Glomerular visceral epithelial cell (primary cell): ENCODE data around the gene SCO2.

Experiments used
- DNase-seq: peaks from one replicate; pipeline ENCODE4 v3.0.0-alpha.2; 2016; ENCODE audit errors: extremely low spot score

The SCO2 gene

DNA sequence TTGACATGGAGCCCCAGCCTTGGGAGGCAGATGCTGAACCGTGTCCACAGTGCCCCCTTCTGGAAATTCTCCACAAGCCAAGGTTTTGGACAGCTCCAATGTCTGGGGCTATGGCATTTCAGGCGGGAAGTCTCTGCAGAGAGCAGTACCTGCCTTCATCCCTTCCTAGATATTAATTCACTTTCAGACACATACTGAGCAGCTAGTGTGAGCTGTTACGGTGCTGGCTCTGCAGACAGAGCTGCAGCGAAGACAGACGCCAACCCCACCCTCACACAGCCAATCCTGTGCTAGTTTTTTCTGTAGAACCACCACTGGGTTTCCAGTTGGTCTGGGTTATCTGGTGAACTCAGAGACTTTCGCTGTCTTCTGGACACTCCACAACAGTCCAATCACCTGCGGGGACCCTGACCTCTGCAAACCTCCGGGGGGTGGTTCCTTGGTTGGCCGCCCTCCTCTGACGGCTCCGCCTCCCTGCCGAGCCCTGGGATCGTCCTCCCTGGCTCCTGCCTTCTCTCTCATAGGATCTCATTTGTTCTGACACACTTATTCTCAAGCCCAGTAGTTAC, 27.0 kb downstream of the SCO2 start:
- DNase-seq, result peak; percentile 72

DNA sequence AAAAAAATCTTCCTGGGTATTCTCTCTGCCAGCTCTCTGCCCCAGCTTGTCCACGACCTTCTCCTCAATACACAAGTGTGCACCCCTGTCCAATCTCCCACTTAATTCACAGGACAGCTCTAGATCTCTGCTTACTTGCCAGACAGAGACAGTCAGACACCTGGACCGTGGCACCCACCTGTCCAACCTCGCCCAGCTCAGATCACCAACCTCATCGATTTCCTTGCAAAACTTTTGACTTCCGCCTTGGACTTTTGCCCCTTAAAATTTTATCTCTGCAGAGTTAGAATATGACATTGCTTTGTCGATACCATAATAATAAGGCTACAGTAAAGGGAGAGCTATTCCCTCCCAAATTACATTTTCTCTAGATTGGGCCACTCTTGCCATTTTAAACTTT, 28.3 kb downstream of the SCO2 start:
- DNase-seq, result no peak

DNA sequence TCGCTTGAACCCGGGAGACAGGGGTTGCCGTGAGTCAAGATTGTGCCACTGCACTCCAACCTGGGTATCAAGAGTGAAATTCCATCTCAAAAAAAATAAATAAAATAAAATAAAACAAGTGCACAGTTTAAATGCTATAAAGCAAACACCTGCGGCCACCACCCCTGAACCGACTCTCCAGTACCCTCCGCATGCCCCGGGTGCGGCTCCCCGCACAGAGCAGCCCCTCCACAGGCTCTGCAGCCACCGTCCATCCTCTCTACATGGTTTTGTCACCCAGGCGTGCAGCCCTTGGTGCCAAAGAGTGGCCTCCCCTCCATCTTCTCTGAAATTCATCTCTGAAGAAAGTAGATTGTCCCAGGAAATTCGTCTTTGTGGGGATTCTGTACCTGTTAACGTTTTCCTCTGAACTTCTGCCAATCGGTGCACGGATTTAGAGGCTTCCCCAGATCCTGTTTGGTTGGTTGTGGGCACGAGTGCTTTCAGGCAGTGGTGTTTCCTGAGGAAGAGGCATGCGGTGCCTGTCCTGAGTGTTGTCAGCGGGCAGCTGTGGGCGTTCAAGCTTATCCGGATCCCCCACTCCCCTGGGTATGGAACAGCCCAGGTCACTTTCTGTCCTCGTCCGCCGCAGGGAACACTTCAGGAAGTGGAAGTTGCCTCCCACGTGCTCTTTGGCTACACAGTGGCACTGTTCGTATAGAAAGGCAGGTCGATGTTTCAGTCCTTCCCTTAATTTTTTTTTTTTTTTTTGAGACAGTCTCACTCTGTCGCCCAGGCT, 34.7 kb downstream of the SCO2 start:
- no peak for DNase-seq

DNA sequence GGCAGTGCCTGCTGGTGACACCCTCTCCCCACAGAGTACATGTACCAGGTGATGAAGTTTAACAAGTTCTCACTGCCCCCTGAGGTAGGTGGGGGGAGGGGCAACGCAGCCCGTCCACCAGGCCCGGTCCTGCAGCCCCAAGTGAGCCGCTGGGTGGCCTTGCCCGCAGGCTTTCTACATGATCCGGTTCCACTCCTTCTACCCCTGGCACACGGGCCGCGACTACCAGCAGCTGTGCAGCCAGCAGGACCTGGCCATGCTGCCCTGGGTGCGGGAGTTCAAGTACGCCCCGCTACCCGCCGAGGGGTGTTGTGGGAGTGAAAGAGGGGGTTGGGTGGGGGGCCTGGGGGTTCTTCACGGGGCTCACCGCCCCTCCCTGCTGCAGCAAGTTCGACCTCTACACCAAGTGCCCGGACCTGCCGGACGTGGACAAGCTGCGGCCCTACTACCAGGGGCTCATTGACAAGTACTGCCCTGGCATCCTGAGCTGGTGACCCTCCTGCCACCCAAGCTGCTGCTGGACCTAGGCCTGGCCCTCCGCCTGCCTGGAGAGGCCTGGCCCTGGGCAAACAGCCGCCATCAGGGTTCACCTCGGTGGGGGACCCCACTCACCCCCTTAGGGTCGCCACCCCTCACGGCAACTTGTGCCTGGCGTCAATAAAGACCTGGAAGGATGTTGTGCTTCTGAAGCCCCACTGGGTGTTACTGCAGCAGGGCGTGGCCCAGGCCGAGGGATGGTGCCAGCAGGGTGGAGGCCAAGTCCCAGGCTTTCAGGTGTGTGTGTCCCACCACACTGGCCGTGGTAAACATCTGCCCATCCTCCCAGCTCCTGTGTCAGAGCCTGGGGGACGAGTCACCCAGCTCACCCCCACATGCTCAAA, 35.8 kb downstream of the SCO2 start:
- DNase-seq, result no peak

DNA sequence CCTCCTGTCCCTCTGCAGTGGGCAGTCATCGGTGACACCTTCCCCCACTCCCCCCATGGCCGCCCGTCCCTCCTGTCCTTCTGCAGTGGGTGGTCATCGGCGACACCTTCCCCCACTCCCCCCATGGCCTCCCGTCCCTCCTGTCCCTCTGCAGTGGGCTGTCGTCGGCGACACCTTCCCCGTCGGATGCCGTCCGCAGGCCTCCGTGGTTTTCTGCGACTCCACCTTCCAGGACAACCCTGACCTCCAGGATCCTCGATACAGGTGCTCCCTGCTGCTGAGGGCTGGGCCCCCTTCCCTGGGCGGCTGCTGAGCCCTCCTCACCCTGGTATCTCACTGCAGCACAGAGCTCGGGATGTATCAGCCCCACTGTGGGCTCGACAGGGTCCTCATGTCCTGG, 36.5 kb downstream of the SCO2 start:
- DNase-seq, result no peak

DNA sequence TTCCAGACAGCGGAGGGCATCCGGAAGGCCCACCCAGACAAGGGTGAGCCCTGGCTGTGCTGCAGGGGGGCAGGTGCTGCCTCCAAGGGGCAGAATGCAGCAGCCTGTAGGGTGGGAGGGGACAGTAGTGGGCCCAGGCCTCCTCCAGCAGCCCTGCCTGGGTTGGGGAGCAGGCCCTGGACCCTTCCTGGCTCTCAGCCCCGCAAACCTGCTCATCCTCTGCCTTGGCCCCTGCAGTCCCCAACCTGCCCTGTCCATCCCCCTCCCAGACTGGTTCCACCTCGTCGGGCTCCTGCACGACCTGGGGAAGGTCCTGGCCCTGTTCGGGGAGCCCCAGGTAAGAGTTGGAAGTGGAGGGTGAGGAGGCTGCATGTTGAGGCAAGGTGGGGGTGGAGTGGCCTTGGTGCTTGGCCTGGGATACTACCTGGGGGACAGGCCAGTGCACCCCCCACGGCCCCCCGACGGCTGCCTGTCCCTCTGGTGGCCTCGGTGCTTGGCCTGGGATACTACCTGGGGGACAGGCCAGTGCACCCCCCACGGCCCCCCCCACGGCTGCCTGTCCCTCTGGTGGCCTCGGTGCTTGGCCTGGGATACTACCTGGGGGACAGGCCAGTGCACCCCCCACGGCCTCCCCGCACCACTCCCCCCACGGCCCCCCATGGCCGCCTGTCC, 37.3 kb downstream of the SCO2 start:
- no peak for DNase-seq

DNA sequence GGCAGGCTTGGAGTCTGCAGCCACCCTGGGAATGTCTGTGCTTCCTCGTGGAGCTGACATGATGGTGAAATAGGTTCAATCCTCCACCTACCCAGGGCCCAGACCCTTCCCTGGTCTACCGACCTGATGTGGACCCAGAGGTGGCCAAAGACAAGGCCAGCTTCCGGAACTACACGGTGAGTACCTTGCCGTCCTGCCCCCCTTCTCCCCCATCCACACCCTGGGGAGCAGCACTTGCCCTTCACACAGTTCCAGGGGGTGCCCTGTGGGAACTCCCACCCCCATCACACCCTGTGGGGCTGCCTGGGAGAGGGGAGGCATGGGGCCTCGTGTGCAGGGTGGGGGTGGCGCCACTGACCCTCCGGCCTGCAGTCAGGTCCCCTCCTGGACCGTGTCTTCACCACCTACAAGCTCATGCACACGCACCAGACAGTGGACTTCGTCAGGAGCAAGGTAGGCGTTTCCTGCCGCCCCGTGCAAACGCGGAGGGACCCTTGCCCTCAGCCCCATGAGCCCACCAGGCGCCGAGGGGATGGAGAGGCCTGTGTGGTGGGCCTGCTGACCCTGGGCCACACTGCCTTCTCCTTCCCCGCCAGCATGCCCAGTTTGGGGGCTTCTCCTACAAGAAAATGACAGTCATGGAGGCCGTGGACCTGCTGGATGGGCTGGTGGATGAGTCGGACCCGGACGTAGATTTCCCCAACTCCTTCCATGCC, 38.0 kb downstream of the SCO2 start:
- no peak for DNase-seq

DNA sequence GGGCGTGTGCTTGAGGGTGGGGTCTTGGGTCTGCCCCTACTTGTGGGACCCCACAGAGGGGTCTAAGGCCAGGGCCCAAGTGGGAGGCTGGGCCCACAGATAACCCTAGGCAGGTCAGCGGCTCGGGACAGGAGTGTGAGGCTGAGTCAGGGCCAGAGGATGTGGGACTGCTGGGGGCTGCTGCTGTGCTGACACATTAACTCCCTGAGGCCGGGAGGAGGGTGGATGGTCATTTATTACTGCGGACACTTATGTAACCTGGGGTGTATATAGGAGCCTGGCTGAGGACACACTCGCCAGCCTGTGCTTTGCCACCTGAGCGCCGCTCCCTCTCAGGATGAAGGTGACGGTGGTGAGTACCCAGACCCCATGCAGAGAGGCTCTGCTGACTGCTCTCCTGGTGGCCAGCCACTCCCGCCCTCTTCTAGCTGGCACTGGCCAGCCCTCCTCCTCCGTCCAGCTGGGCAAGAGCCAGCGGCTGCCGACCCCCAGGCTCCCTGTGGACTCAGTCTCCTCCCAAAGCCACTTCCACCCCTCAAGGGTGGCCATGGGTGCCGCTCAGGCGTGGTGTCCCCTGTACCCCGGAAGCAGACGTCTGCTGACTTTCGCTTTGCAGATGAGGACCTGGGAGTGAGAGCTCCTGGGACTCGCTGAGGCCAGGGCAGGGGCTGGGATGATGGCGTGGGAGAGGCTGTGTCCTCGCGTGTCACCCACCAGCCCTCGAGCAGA, 38.7 kb downstream of the SCO2 start, which contains the start of gene MIOX:
Gene MIOX, plus strand, starts transcription at position 299 of the 729 bp plus-strand sequence. Its CDS starts 39 bp downstream, at position 338.
- DNase-seq, result peak; percentile 69

DNA sequence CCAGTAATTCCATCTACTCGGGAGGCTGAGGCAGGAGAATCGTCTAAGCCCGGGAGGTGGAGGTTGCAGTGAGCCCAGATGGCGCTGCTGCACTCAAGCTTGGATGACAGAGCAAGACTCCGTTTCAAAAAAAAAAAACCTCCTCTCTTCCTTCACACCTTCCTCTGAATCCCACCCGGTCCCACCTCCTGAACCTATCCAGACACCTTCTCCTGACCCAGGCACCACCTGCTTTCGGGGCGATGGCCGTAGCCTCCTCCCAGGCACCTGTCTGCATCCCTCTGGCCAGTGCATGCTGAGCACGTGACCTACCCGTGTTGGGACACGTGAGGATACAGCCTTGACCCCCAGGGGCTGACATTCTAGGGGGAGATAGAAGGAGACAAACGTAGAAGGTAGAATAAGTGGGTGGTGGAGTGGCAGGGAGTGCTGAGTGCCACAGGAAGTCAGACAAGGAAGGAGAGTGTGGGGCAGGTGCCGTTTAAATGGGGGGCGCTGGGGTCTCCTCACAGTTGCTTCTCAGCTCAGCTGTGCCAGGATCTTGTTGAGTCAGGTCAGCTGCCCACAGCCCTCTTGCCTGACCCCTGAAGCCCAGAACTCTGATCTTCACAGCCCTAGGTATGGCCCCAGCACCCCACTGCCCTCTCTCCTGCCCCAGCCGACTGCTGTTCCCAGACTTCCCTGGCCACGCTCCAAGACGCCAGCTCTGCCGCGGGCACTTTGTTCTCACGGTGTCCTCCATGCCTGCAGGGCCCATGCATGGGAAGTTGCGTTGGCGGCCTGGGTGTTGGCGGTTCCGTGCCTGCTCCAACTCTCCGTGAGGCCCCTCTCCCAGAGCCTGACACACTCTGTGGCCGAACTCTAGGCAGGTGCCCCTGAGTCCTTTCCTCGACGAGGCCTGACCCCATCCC, 39.9 kb downstream of the SCO2 start:
- no peak for DNase-seq

DNA sequence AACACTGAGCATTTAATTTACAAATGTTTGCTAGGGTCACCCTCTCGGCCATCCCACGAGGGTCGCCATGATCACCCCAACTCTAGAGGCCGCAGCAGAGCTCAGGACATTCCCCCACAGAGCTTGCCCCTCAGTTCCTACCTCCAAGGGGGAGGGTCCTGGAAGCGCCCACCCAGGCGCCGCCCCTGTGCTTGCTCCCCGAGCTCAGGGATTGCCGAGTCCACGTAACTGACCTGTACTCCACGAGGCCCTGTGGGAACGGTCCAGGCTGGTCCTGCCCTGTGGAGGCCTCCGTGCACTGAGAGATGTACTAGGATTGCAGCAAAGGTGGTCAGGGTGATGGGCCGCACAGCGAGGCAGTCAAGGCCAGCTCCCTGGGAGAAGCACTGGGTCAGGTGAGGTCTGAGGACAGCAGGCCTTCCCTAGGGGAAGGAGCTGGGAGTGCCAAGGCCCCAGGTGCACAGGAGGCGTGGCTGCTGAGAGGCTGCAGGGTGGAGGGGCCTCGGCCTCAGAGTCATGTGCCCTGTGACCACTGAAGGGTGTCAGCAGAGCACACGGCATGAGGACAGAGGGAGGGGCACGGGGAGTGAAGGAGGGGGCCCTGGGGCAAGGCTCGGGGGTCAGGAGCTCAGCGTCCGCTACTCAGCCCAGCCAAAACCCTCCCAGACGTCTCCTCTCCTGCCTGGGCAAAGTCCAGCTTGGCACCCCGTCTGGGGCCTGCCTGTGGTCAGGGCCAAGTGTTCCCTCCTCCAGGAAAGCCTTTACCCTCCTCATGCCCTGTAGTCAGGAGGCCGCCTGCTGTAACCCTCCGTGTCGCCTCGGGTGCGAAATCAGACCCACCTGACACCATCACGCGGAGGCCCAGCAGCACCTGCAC, 41.2 kb downstream of the SCO2 start:
- DNase-seq, result no peak

DNA sequence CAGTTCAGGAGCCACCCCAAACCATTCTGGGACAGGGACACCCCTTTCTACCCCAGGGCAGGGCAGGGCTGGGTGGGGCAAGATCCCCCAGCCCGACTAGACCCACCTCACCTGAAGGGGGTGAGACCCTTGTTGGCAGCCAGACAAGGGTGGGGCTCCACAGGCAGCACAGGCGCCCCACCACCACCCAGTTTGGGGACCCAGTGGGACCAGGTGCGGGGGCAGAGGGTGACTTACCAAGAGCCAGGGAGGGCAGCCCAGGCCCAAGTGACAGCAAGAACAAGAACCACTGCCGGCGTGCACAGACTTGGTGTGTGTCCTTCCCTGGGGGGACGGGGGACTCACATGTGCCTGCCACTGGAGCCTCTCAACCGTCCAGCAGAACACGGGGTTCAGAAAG, 41.8 kb downstream of the SCO2 start:
- no peak for DNase-seq

DNA sequence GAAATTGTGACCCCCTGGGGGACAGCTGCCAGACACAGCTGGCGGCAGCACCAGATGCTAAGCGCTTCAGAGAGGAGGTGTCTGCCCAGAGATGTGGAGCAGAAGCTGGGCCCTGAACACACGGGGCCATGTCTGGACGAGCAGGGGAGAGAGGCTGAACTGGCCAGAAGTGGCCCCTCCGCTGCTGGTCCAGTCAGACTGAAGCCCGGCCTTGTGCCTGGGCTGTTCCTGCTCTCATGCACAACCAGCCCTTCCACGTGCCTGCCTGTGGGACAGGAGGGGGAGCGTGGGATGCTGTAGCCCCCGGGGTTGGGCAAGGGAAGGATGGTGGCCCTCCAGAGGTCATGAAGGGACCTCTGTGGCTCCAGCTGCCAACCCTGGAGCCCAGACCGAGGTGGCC, 42.3 kb downstream of the SCO2 start:
- no peak for DNase-seq

DNA sequence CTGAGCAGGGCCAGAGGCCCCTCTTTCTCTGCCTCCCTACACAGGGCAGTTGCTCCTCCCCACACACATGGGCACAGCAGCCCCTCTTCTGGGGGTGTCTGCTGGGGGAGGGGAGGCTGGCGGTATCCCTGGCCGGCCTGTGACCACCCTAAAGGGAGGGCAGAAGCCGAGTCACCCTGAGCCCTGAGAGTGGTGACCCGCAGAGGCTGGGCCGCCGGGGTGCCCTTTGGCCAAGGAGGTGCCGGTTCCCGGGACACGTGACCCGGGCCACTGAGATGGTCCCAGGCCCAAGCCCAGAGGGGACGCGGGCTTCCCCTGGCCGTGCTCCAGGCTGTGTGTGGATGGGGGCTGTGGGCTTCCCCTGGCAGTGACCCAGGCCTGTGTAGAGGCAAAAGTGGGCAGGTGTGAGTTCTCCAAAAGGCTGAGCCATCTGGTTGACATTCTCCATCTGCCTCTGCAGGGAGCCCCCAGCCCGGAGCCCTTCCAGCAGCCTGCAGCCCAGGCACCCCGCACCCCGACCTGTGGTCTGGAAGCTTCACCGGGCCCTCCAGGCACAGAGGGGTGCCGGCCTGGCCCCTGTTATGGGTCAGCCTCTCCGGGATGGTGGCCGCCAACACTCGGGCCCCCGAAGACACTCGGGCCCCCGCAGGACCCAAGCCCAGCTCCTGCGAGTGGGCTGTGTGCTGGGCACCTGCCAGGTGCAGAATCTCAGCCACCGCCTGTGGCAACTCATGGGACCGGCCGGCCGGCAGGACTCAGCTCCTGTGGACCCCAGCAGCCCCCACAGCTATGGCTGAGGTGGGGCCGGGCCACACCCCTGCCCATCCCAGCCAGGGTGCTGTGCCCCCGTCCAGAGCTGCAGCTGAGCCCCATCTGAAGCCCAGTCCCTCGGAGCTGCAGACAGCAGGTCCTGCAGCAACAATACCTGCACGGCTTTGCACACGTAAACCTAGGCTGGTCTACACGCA, 43.0 kb downstream of the SCO2 start:
- no peak for DNase-seq

DNA sequence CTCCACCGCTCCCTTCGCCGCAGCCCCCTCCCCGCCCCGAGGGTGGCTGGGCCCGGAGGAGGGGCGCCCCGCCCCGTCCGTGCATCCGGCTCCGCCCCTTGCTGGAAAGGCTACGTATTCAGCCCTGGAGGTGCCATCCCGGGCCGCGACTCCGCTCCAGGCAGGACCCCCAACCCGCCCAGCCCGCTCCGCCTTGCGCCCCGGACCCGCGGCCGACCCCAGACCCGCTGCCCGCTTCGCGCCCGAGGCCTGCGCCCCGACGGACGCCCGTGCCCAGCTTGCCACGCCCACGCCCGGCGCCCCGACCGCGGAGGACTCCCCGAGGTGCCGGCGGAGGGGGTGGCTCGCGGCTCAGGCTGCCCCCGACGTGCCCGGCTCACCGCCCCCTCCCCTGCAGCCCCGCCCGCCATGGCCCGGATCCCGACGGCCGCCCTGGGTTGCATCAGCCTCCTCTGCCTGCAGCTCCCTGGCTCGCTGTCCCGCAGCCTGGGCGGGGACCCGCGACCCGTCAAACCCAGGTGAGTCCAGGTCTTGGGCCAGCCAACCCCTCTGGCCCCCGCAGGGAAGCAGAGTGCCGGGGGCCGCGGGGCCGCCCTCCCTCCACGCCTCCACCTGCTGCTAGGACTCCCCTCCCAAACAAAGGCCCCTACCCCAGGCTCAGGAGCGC, 43.8 kb downstream of the SCO2 start, which contains the start of gene ADM2:
Gene ADM2, plus strand, starts transcription at position 104 of the 667 bp plus-strand sequence. Its CDS starts 305 bp downstream, at position 409.
- no peak for DNase-seq

DNA sequence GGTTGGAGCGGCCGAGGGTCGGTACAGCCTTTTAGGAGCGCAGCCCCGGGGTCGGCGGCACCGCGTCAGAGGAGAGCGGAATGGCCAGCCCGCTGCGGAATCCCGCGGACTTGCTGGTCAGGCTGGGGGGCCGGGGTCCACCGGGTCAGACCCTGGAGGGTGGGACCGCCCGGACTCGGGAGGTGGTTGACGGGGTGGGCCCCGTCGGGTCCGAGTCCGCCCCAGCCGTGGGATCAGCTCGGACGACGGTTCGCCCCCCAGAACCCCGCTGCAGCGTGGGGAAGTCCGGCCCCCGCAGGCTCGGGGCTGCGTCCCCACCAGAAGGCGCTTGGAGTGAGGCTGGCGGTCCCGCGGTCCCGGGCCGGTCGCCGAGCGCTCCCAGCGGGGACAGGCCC, 44.4 kb downstream of the SCO2 start:
- DNase-seq, result no peak

DNA sequence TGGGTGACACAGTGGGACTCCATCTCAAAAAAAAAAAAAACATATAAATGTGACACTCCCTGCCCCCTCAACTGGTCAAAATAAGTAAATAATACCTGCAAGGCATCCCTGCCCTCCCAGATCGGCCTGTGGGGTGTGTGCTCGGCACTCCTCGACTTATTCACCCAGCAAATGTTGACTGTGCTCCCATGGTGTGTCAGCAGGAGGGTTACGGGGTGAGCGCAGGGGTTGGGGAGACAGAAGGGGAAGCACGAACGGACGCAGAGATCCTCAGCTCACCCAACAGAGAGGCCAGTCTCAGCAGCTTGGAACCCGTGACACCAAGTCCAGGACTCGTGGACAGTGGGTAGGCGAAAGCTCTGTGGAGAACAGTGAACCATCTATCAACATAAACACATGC, 45.7 kb downstream of the SCO2 start:
- no peak for DNase-seq

DNA sequence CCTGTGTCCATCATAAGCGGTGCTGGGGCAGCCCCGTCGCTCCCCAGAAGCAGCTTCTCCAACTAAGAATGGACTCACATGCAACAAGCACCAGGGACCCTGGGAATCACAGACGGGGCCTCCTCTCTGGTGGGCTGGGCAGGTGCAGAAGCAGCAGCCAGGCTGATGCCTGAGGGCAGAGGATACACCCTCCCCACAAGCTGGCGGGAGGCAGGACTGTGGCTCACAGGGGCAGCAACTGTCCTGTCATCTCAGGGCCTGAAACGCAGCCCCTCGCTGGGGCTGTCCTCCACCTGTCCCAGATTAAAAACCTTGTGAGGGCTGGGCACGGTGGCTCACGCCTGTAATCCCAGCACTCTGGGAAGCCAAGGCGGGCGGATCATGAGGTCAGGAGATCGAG, 47.5 kb downstream of the SCO2 start:
- DNase-seq, result no peak
